Mammary epithelial cell (primary cell): Measurements from ENCODE around the gene CASP8AP2.

Experiments
- EZH2 ChIP-seq: IDR thresholded peaks from 2 replicates; pipeline ENCODE4 v1.6.1; 2012; ENCODE audit warnings: low read length, inconsistent platforms, borderline replicate concordance
- TF ChIP-seq, protein P1 (sequence below), 2 donors: IDR thresholded peaks in 1 of 2; conservative IDR thresholded peaks in 1 of 2; 2 replicates each; pipeline ENCODE4 v1.5.1; 2011 to 2012; ENCODE audit warnings: inconsistent platforms in 2 of 2, low read length in 2 of 2, mild to moderate bottlenecking in 2 of 2, control low read depth in 1 of 2, low read depth in 1 of 2; ENCODE audit not compliant: insufficient read depth in 1 of 2; ENCODE audit errors: extremely low read depth in 1 of 2

DNA sequence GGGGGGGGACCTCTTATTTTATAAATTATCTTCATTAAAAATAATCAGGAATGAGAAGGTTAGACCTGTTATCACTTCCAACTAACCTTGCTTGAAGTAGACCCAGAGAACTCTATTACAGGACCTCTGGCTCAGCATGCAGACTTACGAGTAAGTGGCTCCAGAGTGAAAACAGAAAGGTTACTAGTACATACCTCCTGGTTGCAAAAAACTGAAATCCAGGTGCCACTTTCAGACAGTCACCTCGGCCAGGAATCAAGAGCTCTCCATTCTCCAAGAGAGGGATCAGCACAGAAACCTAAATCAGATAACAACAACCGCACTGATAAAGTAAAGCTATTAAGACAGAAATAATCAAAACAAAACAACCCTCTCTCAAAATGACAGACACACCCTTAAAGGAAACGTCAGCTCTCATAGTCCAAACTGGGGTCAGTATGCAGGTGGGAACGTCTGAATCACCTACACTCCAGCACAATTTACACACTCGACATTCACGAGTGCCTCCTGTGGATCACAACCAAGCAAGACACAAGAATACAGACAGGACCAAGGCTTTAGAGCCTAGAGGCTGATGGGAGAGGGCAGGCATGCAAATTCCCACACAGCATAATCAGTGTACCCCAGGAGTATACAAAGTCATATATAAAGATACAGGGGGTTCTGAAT is 41.9 kb upstream of the CASP8AP2 start:
- TF ChIP-seq EZH2, result no peak
- TF ChIP-seq, protein P1, sequence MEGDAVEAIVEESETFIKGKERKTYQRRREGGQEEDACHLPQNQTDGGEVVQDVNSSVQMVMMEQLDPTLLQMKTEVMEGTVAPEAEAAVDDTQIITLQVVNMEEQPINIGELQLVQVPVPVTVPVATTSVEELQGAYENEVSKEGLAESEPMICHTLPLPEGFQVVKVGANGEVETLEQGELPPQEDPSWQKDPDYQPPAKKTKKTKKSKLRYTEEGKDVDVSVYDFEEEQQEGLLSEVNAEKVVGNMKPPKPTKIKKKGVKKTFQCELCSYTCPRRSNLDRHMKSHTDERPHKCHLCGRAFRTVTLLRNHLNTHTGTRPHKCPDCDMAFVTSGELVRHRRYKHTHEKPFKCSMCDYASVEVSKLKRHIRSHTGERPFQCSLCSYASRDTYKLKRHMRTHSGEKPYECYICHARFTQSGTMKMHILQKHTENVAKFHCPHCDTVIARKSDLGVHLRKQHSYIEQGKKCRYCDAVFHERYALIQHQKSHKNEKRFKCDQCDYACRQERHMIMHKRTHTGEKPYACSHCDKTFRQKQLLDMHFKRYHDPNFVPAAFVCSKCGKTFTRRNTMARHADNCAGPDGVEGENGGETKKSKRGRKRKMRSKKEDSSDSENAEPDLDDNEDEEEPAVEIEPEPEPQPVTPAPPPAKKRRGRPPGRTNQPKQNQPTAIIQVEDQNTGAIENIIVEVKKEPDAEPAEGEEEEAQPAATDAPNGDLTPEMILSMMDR (conservative IDR thresholded peaks at IDR 0.05 in 1 of 2, IDR thresholded peaks at IDR 0.05 in 1 of 2; ENCODE audit: extremely low read depth in 1 of 2, insufficient read depth in 1 of 2, low read depth in 1 of 2, low read length in 2 of 2), result no peak
